NCI-H510A treated with DMSO at 0.1 percent for 48 hours (cell line): ENCODE measurements around the gene OPA1.

Experiments
- DNase-seq: peaks from one replicate; lab custom pipeline; 2025; lab: John Stamatoyannopoulos, UW

Gene OPA1

GRCh38 chr3:193592841-193593667 lies at the start of gene OPA1:
Gene OPA1, plus strand, starts transcription at chr3:193593208. Its CDS starts 170 bp downstream, at chr3:193593378.
- DNase-seq: peak; percentile 97

GRCh38 chr3:193544289-193544688 lies 48.7 kb upstream of the OPA1 start:
- DNase-seq: no peak

- DNase-seq: no peak
Observed at GRCh38 chr3:193545304-193545703, 47.7 kb upstream of the OPA1 start.

- DNase-seq: no peak
Observed at GRCh38 chr3:193546129-193546528, 46.9 kb upstream of the OPA1 start.

- DNase-seq: no peak
Observed at GRCh38 chr3:193548406-193548805, 44.6 kb upstream of the OPA1 start.

- no peak for DNase-seq
Observed at GRCh38 chr3:193552923-193553322, 40.1 kb upstream of the OPA1 start.

GRCh38 chr3:193553586-193553985 lies 39.4 kb upstream of the OPA1 start:
- DNase-seq: no peak

- no peak for DNase-seq
Observed at GRCh38 chr3:193554811-193555210, 38.2 kb upstream of the OPA1 start, which contains the start of gene ATP13A4. Gene ATP13A4, minus strand, starts transcription at chr3:193554895. Its CDS starts 96 bp downstream, at chr3:193554799.

GRCh38 chr3:193556841-193557240 lies 36.2 kb upstream of the OPA1 start:
- no peak for DNase-seq

GRCh38 chr3:193559100-193559499 lies 33.9 kb upstream of the OPA1 start:
- DNase-seq: no peak

GRCh38 chr3:193560091-193560490 lies 32.9 kb upstream of the OPA1 start:
- DNase-seq: no peak

GRCh38 chr3:193560870-193561269 lies 32.1 kb upstream of the OPA1 start:
- DNase-seq: no peak

- no peak for DNase-seq
Observed at GRCh38 chr3:193563426-193563825, 29.6 kb upstream of the OPA1 start.

- DNase-seq: no peak
Observed at GRCh38 chr3:193564012-193564411, 29.0 kb upstream of the OPA1 start.

GRCh38 chr3:193569119-193569518 lies 23.9 kb upstream of the OPA1 start:
- DNase-seq: no peak

GRCh38 chr3:193572426-193572908 lies 20.5 kb upstream of the OPA1 start:
- peak; percentile 67 for DNase-seq

GRCh38 chr3:193573403-193574191 lies 19.4 kb upstream of the OPA1 start:
- DNase-seq: no peak

GRCh38 chr3:193574488-193575070 lies 18.4 kb upstream of the OPA1 start:
- no peak for DNase-seq

- DNase-seq: no peak
Observed at GRCh38 chr3:193585530-193585929, 7.5 kb upstream of the OPA1 start.

- DNase-seq: no peak
Observed at GRCh38 chr3:193586526-193586925, 6.5 kb upstream of the OPA1 start.

GRCh38 chr3:193589129-193589528 lies 3.9 kb upstream of the OPA1 start:
- DNase-seq: no peak

- no peak for DNase-seq
Observed at GRCh38 chr3:193589616-193590015, 3.4 kb upstream of the OPA1 start.
